GM13977 (cell line): ENCODE data around the gene PTPN2.

Source experiments
- DNase-seq: peaks from one replicate; pipeline ENCODE4 v3.0.0; 2012; ENCODE audit warnings: low spot score
- in situ Hi-C: fragments of 300-500 bp; cut with MboI; formaldehyde crosslinking; loops from one replicate; pipeline ENCODE4 v1.12.0; 2022; ENCODE audit warnings: low sequenced_read_pairs, low pct_unique_long_range_greater_than_20kb, mixed read lengths, inconsistent platforms; ENCODE audit not compliant: unreplicated experiment
- TF ChIP-seq, protein P1 (sequence below): IDR thresholded peaks from 2 replicates; pipeline ENCODE4 v1.5.1; 2012; ENCODE audit warnings: mild to moderate bottlenecking, control low read depth; ENCODE audit not compliant: insufficient read depth; ENCODE audit errors: extremely low read depth, missing control alignments

PTPN2 gene

DNA sequence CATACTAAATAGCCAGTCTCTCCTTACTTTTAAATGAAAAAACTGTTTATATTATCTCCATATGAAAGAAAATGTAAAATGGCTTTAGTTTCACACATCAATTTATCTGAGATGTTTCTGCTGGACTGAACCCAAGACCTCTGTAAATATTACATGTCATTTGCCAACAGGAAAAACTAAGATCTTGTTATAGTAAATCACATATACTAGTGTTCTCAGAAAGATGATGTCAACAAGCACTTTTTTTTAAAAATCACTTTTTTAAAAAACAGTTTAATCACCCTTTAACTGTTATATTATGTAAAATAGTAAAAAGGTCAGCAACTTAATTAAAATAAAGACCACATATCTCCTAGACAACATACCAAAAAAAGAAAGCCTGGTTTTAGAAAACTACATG lies 46.3 kb downstream of the PTPN2 start:
- DNase-seq: no peak
- TF ChIP-seq, protein P1, sequence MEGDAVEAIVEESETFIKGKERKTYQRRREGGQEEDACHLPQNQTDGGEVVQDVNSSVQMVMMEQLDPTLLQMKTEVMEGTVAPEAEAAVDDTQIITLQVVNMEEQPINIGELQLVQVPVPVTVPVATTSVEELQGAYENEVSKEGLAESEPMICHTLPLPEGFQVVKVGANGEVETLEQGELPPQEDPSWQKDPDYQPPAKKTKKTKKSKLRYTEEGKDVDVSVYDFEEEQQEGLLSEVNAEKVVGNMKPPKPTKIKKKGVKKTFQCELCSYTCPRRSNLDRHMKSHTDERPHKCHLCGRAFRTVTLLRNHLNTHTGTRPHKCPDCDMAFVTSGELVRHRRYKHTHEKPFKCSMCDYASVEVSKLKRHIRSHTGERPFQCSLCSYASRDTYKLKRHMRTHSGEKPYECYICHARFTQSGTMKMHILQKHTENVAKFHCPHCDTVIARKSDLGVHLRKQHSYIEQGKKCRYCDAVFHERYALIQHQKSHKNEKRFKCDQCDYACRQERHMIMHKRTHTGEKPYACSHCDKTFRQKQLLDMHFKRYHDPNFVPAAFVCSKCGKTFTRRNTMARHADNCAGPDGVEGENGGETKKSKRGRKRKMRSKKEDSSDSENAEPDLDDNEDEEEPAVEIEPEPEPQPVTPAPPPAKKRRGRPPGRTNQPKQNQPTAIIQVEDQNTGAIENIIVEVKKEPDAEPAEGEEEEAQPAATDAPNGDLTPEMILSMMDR: no peak
- in situ Hi-C loops: no loop called here

DNA sequence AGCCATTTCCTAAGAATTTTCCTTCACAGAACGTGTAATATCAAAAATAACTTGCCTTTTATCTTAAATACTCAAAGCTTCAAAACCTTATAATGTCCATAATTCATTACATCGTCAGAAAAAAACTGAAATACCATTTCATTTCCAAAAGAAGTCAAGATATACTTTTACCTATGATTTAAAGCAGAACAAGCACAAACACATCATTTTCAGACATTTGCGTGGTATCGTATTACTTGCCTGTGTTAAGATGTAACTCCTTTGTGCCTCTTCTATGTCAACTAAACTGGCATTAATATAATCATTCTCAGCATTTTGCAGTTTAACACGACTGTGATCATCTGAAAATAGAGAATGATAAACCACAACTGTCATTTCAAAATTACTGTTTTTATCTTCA lies 47.5 kb downstream of the PTPN2 start:
- in situ Hi-C loops: no loop called here
- TF ChIP-seq, protein P1: no peak

DNA sequence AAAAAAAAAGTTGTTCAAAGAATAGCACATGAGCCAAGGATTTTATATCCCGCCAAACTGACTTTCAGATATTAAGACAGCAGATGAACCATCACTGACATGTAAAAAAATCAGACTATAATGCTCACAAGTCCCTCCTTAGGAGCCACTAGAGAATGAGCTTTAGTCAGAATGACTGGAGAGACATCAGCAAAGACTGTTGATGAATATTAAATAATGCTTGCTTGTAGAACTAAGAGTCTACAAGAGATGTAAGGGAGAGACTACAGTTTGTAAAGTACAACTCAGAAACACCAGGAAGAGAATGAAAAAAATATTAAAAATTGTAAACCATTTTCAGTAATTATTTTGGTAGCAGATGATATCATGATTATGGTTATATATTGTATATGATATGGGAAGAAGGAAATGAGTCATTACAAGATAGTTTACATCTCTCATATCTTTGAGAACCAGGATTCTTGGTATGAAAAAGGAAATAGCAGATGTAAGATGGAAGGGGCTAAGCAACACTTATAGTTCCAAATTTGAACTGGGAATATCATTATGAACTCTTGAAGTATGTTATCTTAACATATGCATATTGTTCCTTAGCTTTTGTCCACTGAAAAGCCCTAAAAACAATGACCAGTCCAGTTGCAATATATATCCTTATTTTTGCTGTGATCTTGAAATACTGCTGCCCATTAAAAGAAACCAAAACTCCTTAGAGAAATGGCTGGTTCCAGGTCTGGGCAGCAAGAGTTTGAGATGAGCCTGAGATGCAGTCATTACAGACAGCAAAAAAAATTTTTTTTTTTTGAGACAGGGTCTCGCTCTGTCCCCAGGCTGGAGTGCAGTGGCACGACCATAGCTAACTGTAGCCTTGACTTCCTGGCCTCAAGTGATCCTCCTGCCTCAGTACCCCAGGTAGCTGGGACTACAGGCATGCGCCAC lies 55.7 kb downstream of the PTPN2 start:
- TF ChIP-seq, protein P1: no peak
- in situ Hi-C loops: no loop called here
- DNase-seq: no peak

More for the DNA sequence above, 47.5 kb downstream of the PTPN2 start:
- DNase-seq: no peak

DNA sequence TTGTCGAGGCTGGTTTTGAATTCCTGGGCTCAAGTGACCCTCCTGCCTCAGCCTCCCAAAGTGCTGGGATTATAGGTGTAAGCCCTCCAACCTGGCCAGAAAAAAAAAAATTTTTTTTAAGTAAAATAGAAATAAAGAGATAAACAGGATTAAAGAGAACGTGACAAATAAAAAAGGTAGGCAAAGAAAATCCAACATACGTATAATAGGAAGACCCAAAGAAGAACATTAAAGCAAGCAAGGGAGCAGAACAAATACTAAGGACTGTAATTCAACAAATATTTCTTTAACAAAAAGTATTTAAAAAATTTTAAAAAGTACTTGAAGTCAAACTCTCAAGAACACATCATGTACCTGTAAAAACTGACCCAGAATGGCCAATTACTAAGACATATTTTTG lies 56.4 kb downstream of the PTPN2 start:
- TF ChIP-seq, protein P1: no peak
- DNase-seq: no peak
- in situ Hi-C loops: no loop called here

DNA sequence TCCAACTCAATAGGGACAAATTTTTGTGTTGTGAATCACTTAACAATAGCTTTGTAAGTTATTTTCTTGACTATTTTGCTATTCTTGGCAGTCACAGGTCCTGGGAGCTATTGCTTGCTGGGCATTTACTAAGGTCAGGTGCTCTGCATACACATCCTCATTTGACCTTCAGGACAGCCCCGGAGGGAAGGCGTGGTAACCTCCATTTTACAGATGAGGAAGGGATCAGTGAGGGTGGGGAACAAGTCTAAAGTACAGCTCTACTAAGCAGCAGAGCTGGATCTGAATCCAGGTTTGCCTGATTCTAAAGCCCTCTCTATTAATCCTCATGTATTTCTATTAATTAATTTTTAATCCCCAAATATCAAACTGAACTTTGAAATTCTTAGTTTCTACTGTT lies 58.8 kb downstream of the PTPN2 start:
- TF ChIP-seq, protein P1: no peak
- no peak for DNase-seq
- in situ Hi-C loops: no loop called here

DNA sequence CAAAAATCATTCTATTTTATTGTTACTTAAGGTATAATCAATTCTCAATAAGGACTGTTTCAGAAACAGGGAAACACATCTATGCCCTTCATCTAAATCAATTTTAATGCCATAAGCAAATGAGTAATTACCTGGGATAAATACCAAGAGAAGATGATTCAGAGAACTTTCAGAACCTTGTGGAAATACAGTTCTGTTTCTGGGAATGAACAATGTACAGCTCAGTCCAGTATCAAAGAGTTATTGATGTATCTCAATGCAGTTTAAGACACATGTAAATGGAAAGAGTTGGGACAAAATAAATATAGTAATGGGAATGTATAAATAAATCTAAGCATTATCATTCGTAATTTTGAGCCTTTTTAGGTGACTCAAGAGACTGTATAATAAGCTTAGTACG lies 60.1 kb downstream of the PTPN2 start:
- TF ChIP-seq, protein P1: no peak
- in situ Hi-C loops: no loop called here
- no peak for DNase-seq

DNA sequence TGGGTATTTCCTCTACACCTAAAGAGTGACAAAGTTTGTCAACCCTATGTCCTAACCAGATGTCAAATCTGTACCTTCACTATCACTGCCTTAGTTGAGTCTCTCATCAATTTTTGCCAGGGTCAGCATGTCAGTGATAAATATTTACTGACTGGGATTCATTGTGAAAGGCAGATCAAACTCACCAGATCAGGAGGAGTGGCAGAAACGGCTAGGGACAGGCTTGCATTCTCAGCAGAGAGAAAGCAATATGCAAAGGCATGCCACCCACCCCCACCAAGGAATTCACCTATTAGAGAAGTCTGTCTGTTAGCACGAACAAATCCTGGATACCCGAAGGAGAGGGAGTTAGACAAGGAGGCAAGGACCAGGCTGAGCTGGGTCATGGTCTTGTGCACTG lies 62.6 kb downstream of the PTPN2 start:
- DNase-seq: no peak
- TF ChIP-seq, protein P1: no peak
- in situ Hi-C loops: no loop called here
